H1 (cell line): ENCODE results near the gene IFT81. TPM values are rescaled to one million over a fixed set of nuclear protein-coding genes. Genes with fewer than 3 reads are reported as not detected.

Experiments used
- NRF1 ChIP-seq: IDR thresholded peaks from 2 replicates; pipeline ENCODE4 v1.6.1; 2011; ENCODE audit warnings: mild to moderate bottlenecking, low read depth, low read length, improper control_type of control experiment
- PHF8 ChIP-seq: fragments of 200-600 bp; sonication (generic); conservative IDR thresholded peaks from 2 replicates; pipeline ENCODE4 v1.7.1; 2012; ENCODE audit warnings: low read depth, mild to moderate bottlenecking, inconsistent platforms, low read length, moderate library complexity
- POLR2A ChIP-seq, 2 experiments: IDR thresholded peaks; 1 replicate in 1 of 2; 2 replicates in 1 of 2; pipeline ENCODE4 v1.6.1; 2011; ENCODE audit warnings: low read depth in 2 of 2, low read length in 2 of 2, mild to moderate bottlenecking in 2 of 2; ENCODE audit errors: control extremely low read depth in 1 of 2
- RNF2 ChIP-seq: fragments of 200-900, 300-1000 bp; sonication (generic); IDR thresholded peaks from 2 replicates; pipeline ENCODE4 v1.7.1; 2016; ENCODE audit warnings: borderline replicate concordance, low read depth, mild to moderate bottlenecking, antibody characterized with exemption, low read length; ENCODE audit not compliant: poor library complexity, severe bottlenecking; ENCODE audit errors: missing control alignments
- SIRT6 ChIP-seq: IDR thresholded peaks from one replicate; pipeline ENCODE4 v1.7.1; 2012; ENCODE audit warnings: low read length, inconsistent platforms
- SP2 ChIP-seq: IDR thresholded peaks from 2 replicates; pipeline ENCODE4 v1.6.1; 2012; ENCODE audit warnings: mild to moderate bottlenecking, low read length, inconsistent platforms
- ZNF274 ChIP-seq: IDR thresholded peaks from 2 replicates; pipeline ENCODE4 v1.7.0; 2012; ENCODE audit warnings: low read length, borderline replicate concordance; ENCODE audit errors: extremely low read depth
- polyA plus RNA-seq, 7 experiments: library from polyadenylated mRNA; depleted of rRNA in 3 of 7; stranded (reverse) in 5 of 7; unstranded in 2 of 7; fragments of >200 nt in 5 of 7; fragments of 200-250 nt in 2 of 7; gene quantifications; 1 replicate in 5 of 7; 2 replicates in 1 of 7; 4 replicates in 1 of 7; pipeline versions ENCODE4 v1.2.1 to v1.2.3, GENCODE V29; 2011 to 2013; ENCODE audit warnings: missing spikeins in 2 of 7, mixed read lengths in 2 of 7
- total RNA-seq: library from RNA; stranded (reverse); fragmentation: NEBNext Ultra II Directional; extraction: Animal tissue kit (Norgen Biotek cat#: 25700); gene quantifications from 2 replicates; pipeline ENCODE4 v1.2.1, GENCODE V29; 2021
- TF ChIP-seq, protein P1 (sequence below): fragments of 300-600 bp; sonication (generic); IDR thresholded peaks from 2 replicates; pipeline ENCODE4 v1.7.1; 2012; ENCODE audit warnings: low read length, moderate library complexity, mild to moderate bottlenecking, inconsistent platforms; ENCODE audit not compliant: insufficient replicate concordance

The IFT81 gene
- total and polyA plus RNA-seq, 2 of the 8 experiments (the other 6 are each of a cell fraction or from before 2014, with no cell fraction given): 4.1 to 14.5 TPM

GRCh38 chr12:110149086-110149660 is 25.0 kb downstream of the IFT81 start (continued):
- TF ChIP-seq, protein P1, sequence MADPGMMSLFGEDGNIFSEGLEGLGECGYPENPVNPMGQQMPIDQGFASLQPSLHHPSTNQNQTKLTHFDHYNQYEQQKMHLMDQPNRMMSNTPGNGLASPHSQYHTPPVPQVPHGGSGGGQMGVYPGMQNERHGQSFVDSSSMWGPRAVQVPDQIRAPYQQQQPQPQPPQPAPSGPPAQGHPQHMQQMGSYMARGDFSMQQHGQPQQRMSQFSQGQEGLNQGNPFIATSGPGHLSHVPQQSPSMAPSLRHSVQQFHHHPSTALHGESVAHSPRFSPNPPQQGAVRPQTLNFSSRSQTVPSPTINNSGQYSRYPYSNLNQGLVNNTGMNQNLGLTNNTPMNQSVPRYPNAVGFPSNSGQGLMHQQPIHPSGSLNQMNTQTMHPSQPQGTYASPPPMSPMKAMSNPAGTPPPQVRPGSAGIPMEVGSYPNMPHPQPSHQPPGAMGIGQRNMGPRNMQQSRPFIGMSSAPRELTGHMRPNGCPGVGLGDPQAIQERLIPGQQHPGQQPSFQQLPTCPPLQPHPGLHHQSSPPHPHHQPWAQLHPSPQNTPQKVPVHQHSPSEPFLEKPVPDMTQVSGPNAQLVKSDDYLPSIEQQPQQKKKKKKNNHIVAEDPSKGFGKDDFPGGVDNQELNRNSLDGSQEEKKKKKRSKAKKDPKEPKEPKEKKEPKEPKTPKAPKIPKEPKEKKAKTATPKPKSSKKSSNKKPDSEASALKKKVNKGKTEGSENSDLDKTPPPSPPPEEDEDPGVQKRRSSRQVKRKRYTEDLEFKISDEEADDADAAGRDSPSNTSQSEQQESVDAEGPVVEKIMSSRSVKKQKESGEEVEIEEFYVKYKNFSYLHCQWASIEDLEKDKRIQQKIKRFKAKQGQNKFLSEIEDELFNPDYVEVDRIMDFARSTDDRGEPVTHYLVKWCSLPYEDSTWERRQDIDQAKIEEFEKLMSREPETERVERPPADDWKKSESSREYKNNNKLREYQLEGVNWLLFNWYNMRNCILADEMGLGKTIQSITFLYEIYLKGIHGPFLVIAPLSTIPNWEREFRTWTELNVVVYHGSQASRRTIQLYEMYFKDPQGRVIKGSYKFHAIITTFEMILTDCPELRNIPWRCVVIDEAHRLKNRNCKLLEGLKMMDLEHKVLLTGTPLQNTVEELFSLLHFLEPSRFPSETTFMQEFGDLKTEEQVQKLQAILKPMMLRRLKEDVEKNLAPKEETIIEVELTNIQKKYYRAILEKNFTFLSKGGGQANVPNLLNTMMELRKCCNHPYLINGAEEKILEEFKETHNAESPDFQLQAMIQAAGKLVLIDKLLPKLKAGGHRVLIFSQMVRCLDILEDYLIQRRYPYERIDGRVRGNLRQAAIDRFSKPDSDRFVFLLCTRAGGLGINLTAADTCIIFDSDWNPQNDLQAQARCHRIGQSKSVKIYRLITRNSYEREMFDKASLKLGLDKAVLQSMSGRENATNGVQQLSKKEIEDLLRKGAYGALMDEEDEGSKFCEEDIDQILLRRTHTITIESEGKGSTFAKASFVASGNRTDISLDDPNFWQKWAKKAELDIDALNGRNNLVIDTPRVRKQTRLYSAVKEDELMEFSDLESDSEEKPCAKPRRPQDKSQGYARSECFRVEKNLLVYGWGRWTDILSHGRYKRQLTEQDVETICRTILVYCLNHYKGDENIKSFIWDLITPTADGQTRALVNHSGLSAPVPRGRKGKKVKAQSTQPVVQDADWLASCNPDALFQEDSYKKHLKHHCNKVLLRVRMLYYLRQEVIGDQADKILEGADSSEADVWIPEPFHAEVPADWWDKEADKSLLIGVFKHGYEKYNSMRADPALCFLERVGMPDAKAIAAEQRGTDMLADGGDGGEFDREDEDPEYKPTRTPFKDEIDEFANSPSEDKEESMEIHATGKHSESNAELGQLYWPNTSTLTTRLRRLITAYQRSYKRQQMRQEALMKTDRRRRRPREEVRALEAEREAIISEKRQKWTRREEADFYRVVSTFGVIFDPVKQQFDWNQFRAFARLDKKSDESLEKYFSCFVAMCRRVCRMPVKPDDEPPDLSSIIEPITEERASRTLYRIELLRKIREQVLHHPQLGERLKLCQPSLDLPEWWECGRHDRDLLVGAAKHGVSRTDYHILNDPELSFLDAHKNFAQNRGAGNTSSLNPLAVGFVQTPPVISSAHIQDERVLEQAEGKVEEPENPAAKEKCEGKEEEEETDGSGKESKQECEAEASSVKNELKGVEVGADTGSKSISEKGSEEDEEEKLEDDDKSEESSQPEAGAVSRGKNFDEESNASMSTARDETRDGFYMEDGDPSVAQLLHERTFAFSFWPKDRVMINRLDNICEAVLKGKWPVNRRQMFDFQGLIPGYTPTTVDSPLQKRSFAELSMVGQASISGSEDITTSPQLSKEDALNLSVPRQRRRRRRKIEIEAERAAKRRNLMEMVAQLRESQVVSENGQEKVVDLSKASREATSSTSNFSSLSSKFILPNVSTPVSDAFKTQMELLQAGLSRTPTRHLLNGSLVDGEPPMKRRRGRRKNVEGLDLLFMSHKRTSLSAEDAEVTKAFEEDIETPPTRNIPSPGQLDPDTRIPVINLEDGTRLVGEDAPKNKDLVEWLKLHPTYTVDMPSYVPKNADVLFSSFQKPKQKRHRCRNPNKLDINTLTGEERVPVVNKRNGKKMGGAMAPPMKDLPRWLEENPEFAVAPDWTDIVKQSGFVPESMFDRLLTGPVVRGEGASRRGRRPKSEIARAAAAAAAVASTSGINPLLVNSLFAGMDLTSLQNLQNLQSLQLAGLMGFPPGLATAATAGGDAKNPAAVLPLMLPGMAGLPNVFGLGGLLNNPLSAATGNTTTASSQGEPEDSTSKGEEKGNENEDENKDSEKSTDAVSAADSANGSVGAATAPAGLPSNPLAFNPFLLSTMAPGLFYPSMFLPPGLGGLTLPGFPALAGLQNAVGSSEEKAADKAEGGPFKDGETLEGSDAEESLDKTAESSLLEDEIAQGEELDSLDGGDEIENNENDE: no peak
- no peak for TF ChIP-seq SP2
- no peak for TF ChIP-seq SIRT6
- TF ChIP-seq PHF8: no peak
- TF ChIP-seq POLR2A (IDR thresholded peaks at IDR 0.05; ENCODE audit: control extremely low read depth in 1 of 2, low read depth in 2 of 2, low read length in 2 of 2): no peak
- no peak for TF ChIP-seq RNF2
- no peak for TF ChIP-seq NRF1
- TF ChIP-seq ZNF274: no peak
